Loucy (cell line): Measurements from ENCODE around the gene TTC31.
"Not testable (repeated sequence)": the region's sequence is repeated elsewhere in the genome, so short reads cannot be mapped to it uniquely, and the experiment has no call there.

Experiments used
- H2AFZ ChIP-seq: fragments of 200-600 bp; sonication (generic); 2 replicates; pipeline ENCODE4 v1.6.0; 2016; ENCODE audit warnings: antibody characterized with exemption, mild to moderate bottlenecking, low read length, moderate library complexity
- H3F3A ChIP-seq: fragments of 200-600 bp; 2 replicates; pipeline ENCODE4 v1.6.0; 2016; ENCODE audit warnings: antibody characterized with exemption, low read depth, mild to moderate bottlenecking
- H3K27me3 ChIP-seq: fragments of 200-600 bp; sonication (generic); 2 replicates; pipeline ENCODE4 v1.6.1; 2014; ENCODE audit warnings: low read length, mild to moderate bottlenecking; ENCODE audit not compliant: insufficient read depth, poor library complexity, severe bottlenecking
- H3K36me3 ChIP-seq: fragments of 200-600 bp; sonication (generic); 2 replicates; pipeline ENCODE4 v1.6.1; 2016; ENCODE audit warnings: low read length; ENCODE audit not compliant: insufficient read depth
- H3K4me1 ChIP-seq: fragments of 200-600 bp; sonication (generic); 2 replicates; pipeline ENCODE4 v1.5.1; 2014; ENCODE audit warnings: low read length, mild to moderate bottlenecking; ENCODE audit not compliant: insufficient read depth, poor library complexity, severe bottlenecking
- H3K4me2 ChIP-seq: fragments of 200-600 bp; sonication (generic); 2 replicates; pipeline ENCODE4 v1.6.0; 2014; ENCODE audit warnings: antibody characterized with exemption, low read length, low read depth, mild to moderate bottlenecking; ENCODE audit not compliant: poor library complexity, severe bottlenecking
- H3K4me3 ChIP-seq: fragments of 200-600 bp; sonication (generic); 2 replicates; pipeline ENCODE4 v1.5.1; 2014; ENCODE audit warnings: low read length, mild to moderate bottlenecking, mixed read lengths; ENCODE audit not compliant: poor library complexity, severe bottlenecking
- H3K79me2 ChIP-seq: fragments of 200-600 bp; sonication (generic); 2 replicates; pipeline ENCODE4 v1.6.1; 2014; ENCODE audit warnings: low read length; ENCODE audit not compliant: insufficient read depth
- H3K9ac ChIP-seq: fragments of 200-600 bp; sonication (generic); 2 replicates; pipeline ENCODE4 v1.6.0; 2014; ENCODE audit warnings: mild to moderate bottlenecking, low read depth, low read length, moderate library complexity; ENCODE audit not compliant: poor library complexity, severe bottlenecking
- H3K9me2 ChIP-seq: fragments of 200-600 bp; sonication (generic); replicated peaks from 2 replicates; pipeline ENCODE4 v1.6.1; 2016; ENCODE audit warnings: low read depth, low read length, mixed read lengths
- H3K9me3 ChIP-seq: fragments of 200-600 bp; sonication (generic); 2 replicates; pipeline ENCODE4 v1.6.1; 2014; ENCODE audit warnings: mild to moderate bottlenecking, antibody characterized with exemption, low read length, low read depth; ENCODE audit not compliant: insufficient read depth
- H4K20me1 ChIP-seq: fragments of 200-600 bp; sonication (generic); 2 replicates; pipeline ENCODE4 v1.6.0; 2014; ENCODE audit warnings: antibody characterized with exemption, low read length, mild to moderate bottlenecking; ENCODE audit not compliant: insufficient read depth, poor library complexity, severe bottlenecking
- CTCF ChIP-seq: fragments of 200-600 bp; sonication (generic); conservative IDR thresholded peaks from 2 replicates; pipeline ENCODE4 v1.5.1; 2014; ENCODE audit warnings: mild to moderate bottlenecking, antibody characterized with exemption, low read length
- EZH2phosphoT487 ChIP-seq: fragments of 200-600 bp; IDR thresholded peaks from 2 replicates; pipeline ENCODE4 v1.6.1; 2018; ENCODE audit warnings: antibody characterized with exemption, mild to moderate bottlenecking, moderate library complexity, borderline replicate concordance

TTC31 gene

DNA sequence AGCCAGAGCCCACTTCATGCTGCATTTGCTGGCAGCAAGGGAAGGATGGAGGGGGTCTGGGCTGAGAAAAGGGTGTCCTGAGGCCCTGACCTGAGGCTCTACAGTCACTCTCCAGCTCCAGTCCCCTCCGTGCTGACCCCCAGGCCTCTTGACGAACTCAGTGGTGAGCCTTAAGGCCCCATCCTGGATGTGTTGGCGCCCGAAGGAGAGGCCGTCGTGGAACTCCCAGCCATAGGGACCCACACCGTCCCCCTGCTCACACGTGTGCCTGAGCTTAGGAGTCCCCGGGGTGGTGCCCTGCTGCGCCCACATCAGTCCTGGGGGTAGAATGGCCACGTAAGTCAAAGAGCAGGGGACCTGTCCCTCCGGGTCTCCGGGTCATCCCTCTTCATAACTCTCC is 18.5 kb upstream of the TTC31 start:
- Histone ChIP-seq H3K36me3 (no peaks in the 10 kb centered on the region; the same call in 1 of the 2 replicates), H3K4me2 (peak overlapping the region; percentile 87), H4K20me1 (peaks cover 7% of the 10 kb centered on the region), H2AFZ (peak overlapping the region; percentile 95; the same call in 1 of the 2 replicates), H3F3A (no peaks in the 10 kb centered on the region), H3K27me3 (no peaks in the 10 kb centered on the region), H3K9me2 (no peaks in the 10 kb centered on the region), H3K4me1 (peaks cover 8% of the 10 kb centered on the region), H3K79me2 (peaks cover 30% of the 10 kb centered on the region), H3K9ac (peak overlapping the region; percentile 89), H3K9me3 (no peaks in the 10 kb centered on the region), H3K4me3 (peak overlapping the region; percentile 87)
- TF ChIP-seq CTCF, result no peak
- no peak for TF ChIP-seq EZH2phosphoT487

- H3K4me3 ChIP-seq, H3F3A ChIP-seq: not testable (repeated sequence)
These were observed 12.1 kb upstream of the TTC31 start for GRCh38 chr2:74470742-74471141.

GRCh38 chr2:74471332-74472065 is 11.4 kb upstream of the TTC31 start:
- Histone ChIP-seq H4K20me1 (no peaks in the 10 kb centered on the region), H3K4me1 (peaks cover 16% of the 10 kb centered on the region), H3K27me3 (no peaks in the 10 kb centered on the region), H3K9ac (peak overlapping the region; percentile 86), H3K9me2 (no peaks in the 10 kb centered on the region), H3K4me3 (peak overlapping the region; percentile 86), H3K36me3 (peaks cover 6% of the 10 kb centered on the region; the same call in 1 of the 2 replicates), H3F3A (peaks cover 5% of the 10 kb centered on the region; the same call in 1 of the 2 replicates), H3K9me3 (no peaks in the 10 kb centered on the region), H3K79me2 (peaks cover 14% of the 10 kb centered on the region; the same call in 1 of the 2 replicates), H2AFZ (no peak overlapping the region), H3K4me2 (peak overlapping the region; percentile 92)
- no peak for TF ChIP-seq CTCF

More at GRCh38 chr2:74470742-74471141, 12.1 kb upstream of the TTC31 start:
- not testable (repeated sequence) for H3K4me2 ChIP-seq, H3K36me3 ChIP-seq, H3K9ac ChIP-seq, H3K9me3 ChIP-seq, H3K27me3 ChIP-seq, H2AFZ ChIP-seq, H3K9me2 ChIP-seq, H4K20me1 ChIP-seq
- Histone ChIP-seq H3K79me2 (peaks cover 14% of the 10 kb centered on the region; the same call in 1 of the 2 replicates), H3K4me1 (peaks cover 16% of the 10 kb centered on the region)
